ENCODE results near the gene TCF7. TPM values are rescaled to one million over a fixed set of nuclear protein-coding genes. Genes with fewer than 3 reads are reported as not detected.
A peak's percentile ranks its signal among the peaks of the same experiment; 100 is the strongest.

The TCF7 gene
- total RNA-seq, 2 donors from 2014 or later = 4.3 to 9.4 TPM

DNA sequence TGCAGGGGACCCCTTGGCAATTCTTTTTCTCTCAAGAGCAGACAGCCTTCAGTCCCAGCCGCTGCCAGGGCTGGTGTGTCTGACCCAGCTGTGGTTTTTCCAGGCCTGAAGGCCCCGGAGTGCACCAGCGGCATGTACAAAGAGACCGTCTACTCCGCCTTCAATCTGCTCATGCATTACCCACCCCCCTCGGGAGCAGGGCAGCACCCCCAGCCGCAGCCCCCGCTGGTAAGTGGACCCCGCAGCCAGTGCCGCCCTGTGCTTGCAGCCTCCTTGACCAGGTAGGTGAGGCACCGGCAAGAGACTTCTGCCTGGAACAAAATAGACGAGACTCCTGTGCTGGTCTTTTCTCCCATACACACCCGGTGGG, 1.3 kb downstream of the TCF7 start:
- peaks cover 12% of the 10 kb centered on the region for H3K27me3 ChIP-seq
- TF ChIP-seq, protein P1, sequence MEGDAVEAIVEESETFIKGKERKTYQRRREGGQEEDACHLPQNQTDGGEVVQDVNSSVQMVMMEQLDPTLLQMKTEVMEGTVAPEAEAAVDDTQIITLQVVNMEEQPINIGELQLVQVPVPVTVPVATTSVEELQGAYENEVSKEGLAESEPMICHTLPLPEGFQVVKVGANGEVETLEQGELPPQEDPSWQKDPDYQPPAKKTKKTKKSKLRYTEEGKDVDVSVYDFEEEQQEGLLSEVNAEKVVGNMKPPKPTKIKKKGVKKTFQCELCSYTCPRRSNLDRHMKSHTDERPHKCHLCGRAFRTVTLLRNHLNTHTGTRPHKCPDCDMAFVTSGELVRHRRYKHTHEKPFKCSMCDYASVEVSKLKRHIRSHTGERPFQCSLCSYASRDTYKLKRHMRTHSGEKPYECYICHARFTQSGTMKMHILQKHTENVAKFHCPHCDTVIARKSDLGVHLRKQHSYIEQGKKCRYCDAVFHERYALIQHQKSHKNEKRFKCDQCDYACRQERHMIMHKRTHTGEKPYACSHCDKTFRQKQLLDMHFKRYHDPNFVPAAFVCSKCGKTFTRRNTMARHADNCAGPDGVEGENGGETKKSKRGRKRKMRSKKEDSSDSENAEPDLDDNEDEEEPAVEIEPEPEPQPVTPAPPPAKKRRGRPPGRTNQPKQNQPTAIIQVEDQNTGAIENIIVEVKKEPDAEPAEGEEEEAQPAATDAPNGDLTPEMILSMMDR (IDR thresholded peaks at IDR 0.05) = no peak
- H3K27ac ChIP-seq = no peak overlapping the region
- no peaks in the 10 kb centered on the region for H3K9me3 ChIP-seq
- H3K9ac ChIP-seq (ENCODE audit: low read depth in 2 of 2, low read length in 2 of 2) = no peak overlapping the region
- intact Hi-C loops (cut with DNase I) = no loop called here
- no peaks in the 10 kb centered on the region for H3K4me1 ChIP-seq
- no peaks in the 10 kb centered on the region for H3K36me3 ChIP-seq
- H3K4me3 ChIP-seq = peak overlapping the region; percentile 40
- no peak for DNase-seq

- Histone ChIP-seq H3K9ac (ENCODE audit: low read depth in 2 of 2, low read length in 2 of 2) (no peak overlapping the region), H3K4me3 (peak overlapping the region; percentile 40), H3K36me3 (no peaks in the 10 kb centered on the region), H3K27ac (no peak overlapping the region), H3K27me3 (peaks cover 12% of the 10 kb centered on the region), H3K4me1 (no peaks in the 10 kb centered on the region), H3K9me3 (no peaks in the 10 kb centered on the region)
- intact Hi-C loops (cut with DNase I) = no loop called here
- DNase-seq = no peak
- TF ChIP-seq, protein P1 (IDR thresholded peaks at IDR 0.05) = no peak
Measured at GRCh38 chr5:134116286-134116685, 1.8 kb downstream of the TCF7 start.

DNA sequence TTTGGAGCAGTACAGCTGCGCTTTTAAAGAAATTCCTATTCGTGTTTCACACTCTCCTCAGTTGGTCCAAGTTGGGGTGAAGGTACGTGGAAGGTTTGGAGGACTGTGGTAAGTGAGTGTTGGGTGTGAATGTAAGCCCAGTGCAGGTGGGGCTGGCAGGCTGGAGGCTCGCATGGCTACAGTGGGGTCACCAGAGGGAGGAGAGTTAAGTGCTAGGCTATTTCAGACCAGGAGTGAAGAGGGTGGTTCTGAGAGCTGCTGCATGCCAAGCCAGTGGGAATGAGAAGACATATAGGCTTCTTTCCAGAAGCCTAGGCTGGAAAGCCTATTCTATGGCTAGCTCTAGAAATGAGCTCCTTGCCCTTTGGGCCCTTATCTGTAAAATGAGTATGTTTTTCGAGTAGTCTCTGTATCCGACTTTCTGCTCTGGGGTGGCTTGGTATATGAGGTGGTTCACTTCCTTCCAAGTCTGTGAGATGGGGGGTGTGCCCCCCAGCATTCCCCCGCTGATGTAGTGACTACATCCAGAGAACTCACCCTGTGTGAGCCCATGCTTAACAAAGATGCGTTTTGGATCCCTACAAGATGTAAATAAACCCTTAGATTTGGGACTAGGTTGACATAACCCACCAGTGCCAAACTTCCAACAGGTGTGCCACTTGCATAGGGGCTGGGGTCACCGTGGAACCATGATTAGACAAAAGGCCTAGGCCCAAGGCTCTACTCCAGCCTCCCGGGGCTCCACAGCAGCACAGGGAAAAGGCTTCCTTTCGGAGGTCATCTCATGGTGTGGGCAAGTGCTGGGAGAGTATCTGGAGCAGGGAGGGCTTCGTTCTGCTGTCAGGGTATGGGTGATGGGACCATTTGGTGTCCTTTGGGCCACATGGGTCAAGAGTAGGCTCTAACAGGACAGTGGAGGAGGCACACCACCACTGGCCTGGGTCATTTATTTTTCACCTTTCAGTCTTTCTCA, 2.6 kb downstream of the TCF7 start:
- Histone ChIP-seq H3K27ac (no peak overlapping the region), H3K4me1 (no peaks in the 10 kb centered on the region), H3K36me3 (no peaks in the 10 kb centered on the region), H3K27me3 (peaks cover 12% of the 10 kb centered on the region), H3K4me3 (peak overlapping the region; percentile 40), H3K9ac (ENCODE audit: low read depth in 2 of 2, low read length in 2 of 2) (no peak overlapping the region), H3K9me3 (no peaks in the 10 kb centered on the region)
- DNase-seq = no peak
- TF ChIP-seq, protein P1 (IDR thresholded peaks at IDR 0.05) = no peak
- intact Hi-C loops (cut with DNase I) = no loop called here

DNA sequence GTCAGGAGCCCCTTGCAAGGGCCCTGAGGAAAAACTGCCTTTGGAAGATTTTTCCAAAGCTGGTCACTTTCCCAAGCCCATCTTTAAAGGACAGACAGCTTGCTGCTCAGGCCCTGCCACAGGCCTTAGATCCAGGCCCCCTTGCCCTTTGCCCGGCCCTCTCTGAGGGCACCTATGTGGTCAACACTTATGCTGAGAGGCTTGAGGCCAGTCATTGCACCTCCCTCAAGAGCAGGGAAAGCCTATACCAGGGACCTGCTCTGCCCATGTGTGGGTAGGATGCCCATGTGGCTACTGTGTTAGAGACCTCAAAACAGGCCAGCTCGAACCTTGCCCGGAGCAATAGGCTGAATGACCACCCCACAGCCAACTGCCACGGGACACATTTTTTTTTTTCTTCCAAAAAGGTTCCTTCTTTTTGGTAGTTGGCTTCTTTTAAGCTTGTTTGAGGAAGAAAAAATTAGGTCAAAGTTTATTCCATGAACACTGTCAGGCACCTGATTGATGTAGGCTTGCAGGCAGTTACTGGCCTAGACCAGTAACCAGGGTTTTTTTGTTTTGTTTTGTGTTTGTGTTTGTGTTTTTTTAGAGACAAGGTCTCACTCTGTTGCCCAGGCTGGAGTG, 3.8 kb downstream of the TCF7 start:
- no peak for DNase-seq
- no peaks in the 10 kb centered on the region for H3K9me3 ChIP-seq
- no peak overlapping the region for H3K4me3 ChIP-seq
- H3K4me1 ChIP-seq = no peaks in the 10 kb centered on the region
- no peaks in the 10 kb centered on the region for H3K36me3 ChIP-seq
- H3K27me3 ChIP-seq = peaks cover 5% of the 10 kb centered on the region
- H3K9ac ChIP-seq (ENCODE audit: low read depth in 2 of 2, low read length in 2 of 2) = no peak overlapping the region
- no peak overlapping the region for H3K27ac ChIP-seq
- intact Hi-C loops (cut with DNase I) = no loop called here
- TF ChIP-seq, protein P1 (IDR thresholded peaks at IDR 0.05) = no peak

GRCh38 chr5:134119720-134120119, 5.2 kb downstream of the TCF7 start:
- H3K9ac ChIP-seq (ENCODE audit: low read depth in 2 of 2, low read length in 2 of 2) = no peak overlapping the region
- no peak overlapping the region for H3K4me3 ChIP-seq
- TF ChIP-seq, protein P1 (IDR thresholded peaks at IDR 0.05) = no peak
- no peak for DNase-seq
- H3K4me1 ChIP-seq = no peaks in the 10 kb centered on the region
- intact Hi-C loops (cut with DNase I) = no loop called here
- no peaks in the 10 kb centered on the region for H3K36me3 ChIP-seq
- H3K27me3 ChIP-seq = no peaks in the 10 kb centered on the region
- H3K27ac ChIP-seq = no peak overlapping the region
- no peaks in the 10 kb centered on the region for H3K9me3 ChIP-seq
